Measurements from ENCODE around the gene SBK2.

The SBK2 gene

GRCh38 chr19:55485439-55486011 is 51.4 kb downstream of the SBK2 start:
- no peak for DNase-seq

GRCh38 chr19:55484593-55485438 is 52.1 kb downstream of the SBK2 start, which contains the start of gene NAT14:
Gene NAT14, plus strand, starts transcription at chr19:55485188. Its CDS starts 521 bp downstream, at chr19:55485709.
- peak; percentile 46 for DNase-seq

GRCh38 chr19:55483706-55484592 is 53.0 kb downstream of the SBK2 start:
- DNase-seq: no peak

GRCh38 chr19:55482967-55483705 is 53.8 kb downstream of the SBK2 start:
- no peak for DNase-seq

GRCh38 chr19:55482156-55482961 is 54.6 kb downstream of the SBK2 start:
- DNase-seq: no peak

- DNase-seq: no peak
These were observed 55.2 kb downstream of the SBK2 start for GRCh38 chr19:55481794-55482155.

GRCh38 chr19:55481148-55481793 is 55.7 kb downstream of the SBK2 start:
- DNase-seq: no peak

- no peak for DNase-seq
These were observed 57.3 kb downstream of the SBK2 start for GRCh38 chr19:55479451-55480230.

GRCh38 chr19:55479045-55479444 is 57.9 kb downstream of the SBK2 start:
- no peak for DNase-seq
